NCI-H2196 (cell line): ENCODE measurements around the gene HEBP2.
A peak's percentile ranks its signal among the peaks of the same experiment; 100 is the strongest.
"Not testable (repeated sequence)": the region's sequence is repeated elsewhere in the genome, so short reads cannot be mapped to it uniquely, and the experiment has no call there.

Experiments used
- DNase-seq: peaks from one replicate; lab custom pipeline; 2025; ENCODE audit not compliant: unreplicated experiment; lab: John Stamatoyannopoulos, UW

The HEBP2 gene

GRCh38 chr6:138403801-138404665, at the start of gene HEBP2:
Gene HEBP2, plus strand, starts transcription at chr6:138404223. Its CDS starts 273 bp downstream, at chr6:138404496.
- peak; percentile 95 for DNase-seq

- no peak for DNase-seq
Measured at GRCh38 chr6:138357928-138358327, 46.1 kb upstream of the HEBP2 start.

GRCh38 chr6:138368684-138369083, 35.3 kb upstream of the HEBP2 start:
- DNase-seq, result not testable (repeated sequence)

GRCh38 chr6:138370631-138371451, 33.2 kb upstream of the HEBP2 start:
- no peak for DNase-seq

- no peak for DNase-seq
Measured at GRCh38 chr6:138371452-138371711, 32.6 kb upstream of the HEBP2 start.

- no peak for DNase-seq
Measured at GRCh38 chr6:138371720-138372119, 32.3 kb upstream of the HEBP2 start.

GRCh38 chr6:138372711-138373463, 31.1 kb upstream of the HEBP2 start:
- no peak for DNase-seq

GRCh38 chr6:138374230-138374629, 29.8 kb upstream of the HEBP2 start:
- no peak for DNase-seq

GRCh38 chr6:138374815-138375214, 29.2 kb upstream of the HEBP2 start:
- DNase-seq, result no peak

- no peak for DNase-seq
Measured at GRCh38 chr6:138377042-138377441, 27.0 kb upstream of the HEBP2 start.

- peak; percentile 34 for DNase-seq
Measured at GRCh38 chr6:138377844-138378243, 26.2 kb upstream of the HEBP2 start, which contains the start of gene SMIM28. Gene SMIM28, plus strand, starts transcription at chr6:138377905. Its CDS starts 168 bp downstream, at chr6:138378073.

- no peak for DNase-seq
Measured at GRCh38 chr6:138378463-138378862, 25.6 kb upstream of the HEBP2 start.

GRCh38 chr6:138382498-138383265, 21.3 kb upstream of the HEBP2 start:
- no peak for DNase-seq

- DNase-seq, result no peak
Measured at GRCh38 chr6:138383776-138384175, 20.2 kb upstream of the HEBP2 start.

GRCh38 chr6:138386897-138387296, 17.1 kb upstream of the HEBP2 start:
- no peak for DNase-seq

GRCh38 chr6:138387577-138388368, 16.2 kb upstream of the HEBP2 start:
- peak; percentile 49 for DNase-seq

- DNase-seq, result no peak
Measured at GRCh38 chr6:138389551-138389950, 14.5 kb upstream of the HEBP2 start.

GRCh38 chr6:138393871-138394783, 9.9 kb upstream of the HEBP2 start:
- DNase-seq, result no peak

GRCh38 chr6:138396709-138397108, 7.3 kb upstream of the HEBP2 start:
- no peak for DNase-seq
